ENCODE results near the gene MAIP1. TPM values are rescaled to one million over a fixed set of nuclear protein-coding genes. Genes with fewer than 3 reads are reported as not detected.

MAIP1 gene
- total RNA-seq, 1 experiment from 2014 or later, result 32.3 TPM

- Histone ChIP-seq H3K27ac (ENCODE audit: insufficient read length, low read depth, low read length) (peak overlapping the region; percentile 26), H2BK5ac (ENCODE audit: insufficient read length, low read length) (no peak overlapping the region), H3K14ac (ENCODE audit: insufficient read depth, low read length) (no peak overlapping the region), H3K9ac (ENCODE audit: extremely low read depth, insufficient read length, low read length) (no peak overlapping the region), H2BK20ac (ENCODE audit: low read depth, low read length, poor library complexity, severe bottlenecking) (no peak overlapping the region), H4K20me1 (ENCODE audit: control insufficient read depth, insufficient read depth, insufficient read length) (no peaks in the 10 kb centered on the region), H3K9me3 (ENCODE audit: control insufficient read depth, low read depth, low read length) (no peaks in the 10 kb centered on the region), H3K18ac (ENCODE audit: insufficient read length, low read depth, low read length) (no peak overlapping the region), H4K91ac (ENCODE audit: insufficient read length, low read depth, low read length) (no peak overlapping the region), H3K79me2 (ENCODE audit: insufficient read depth, low read length) (no peaks in the 10 kb centered on the region), H2AFZ (ENCODE audit: low read length) (no peak overlapping the region), H3T11ph (ENCODE audit: low read length) (no peak overlapping the region), H2BK120ac (ENCODE audit: low read depth, low read length, poor library complexity, severe bottlenecking) (no peak overlapping the region), H2AK5ac (ENCODE audit: insufficient read length, low read length) (no peak overlapping the region), H2BK12ac (ENCODE audit: insufficient read length, low read depth, low read length) (no peak overlapping the region), H4K8ac (replicated peaks; ENCODE audit: insufficient read length, low read depth, low read length) (no peak overlapping the region), H3K23me2 (ENCODE audit: insufficient read length, low read depth, low read length, poor library complexity, severe bottlenecking) (no peaks in the 10 kb centered on the region), H3K4me1 (ENCODE audit: insufficient read depth, low read length) (no peaks in the 10 kb centered on the region), H3K4me2 (ENCODE audit: insufficient read depth, insufficient read length, low read length) (no peak overlapping the region), H4K5ac (ENCODE audit: insufficient read length, low read depth, low read length) (no peak overlapping the region), H3K56ac (ENCODE audit: insufficient read length, low read depth, low read length) (no peak overlapping the region), H3K4ac (ENCODE audit: low read depth, low read length) (no peak overlapping the region), H2BK15ac (ENCODE audit: low read depth, low read length) (no peak overlapping the region), H3K79me1 (ENCODE audit: insufficient read depth, low read depth, low read length, poor library complexity, severe bottlenecking) (no peaks in the 10 kb centered on the region), H3K23ac (ENCODE audit: insufficient read length, low read depth, low read length) (no peak overlapping the region), H3K27me3 (ENCODE audit: insufficient read depth, low read length) (no peaks in the 10 kb centered on the region)
- Mint-ChIP-seq H3K4me1 (peaks cover 20% of the 10 kb centered on the region in 2 experiments), H3K9me3 (no peaks in the 10 kb centered on the region), H3K27ac (peak overlapping the region in 1 of 3 experiments; percentile 85; a peak in 1 of 7 replicates), H3K4me3 (no peak overlapping the region; a peak in 1 of 5 replicates), H3K36me3 (ENCODE audit: insufficient read depth in 1 of 3, low read depth in 3 of 3) (peaks cover 9 to 54% (median 38%) of the 10 kb centered on the region in 3 experiments; a peak in 6 of 7 replicates), H3K27me3 (ENCODE audit: low read depth) (no peaks in the 10 kb centered on the region)
- WGBS (ENCODE audit: extremely low coverage, insufficient read length, low lambda C conversion rate), result no CpG with 5 or more reads among the region's 4 CpGs
- no peak for DNase-seq
- TF ChIP-seq CTCF (conservative IDR thresholded peaks at IDR 0.05), result no peak
These were observed 23.0 kb upstream of the MAIP1 start for GRCh38 chr2:199932312-199932855.
